Hepatocyte (in vitro differentiated cells): ENCODE results near the gene INO80B.

ENCODE experiments used
- EZH2 ChIP-seq: fragments of 200-600 bp; sonication (generic); IDR thresholded peaks from 2 replicates; pipeline ENCODE4 v1.6.1; 2016; ENCODE audit warnings: antibody characterized with exemption, mild to moderate bottlenecking, borderline replicate concordance
- TF ChIP-seq, protein P1 (sequence below): fragments of 200-600 bp; sonication (generic); IDR thresholded peaks from 2 replicates; pipeline ENCODE4 v1.5.1; 2016; ENCODE audit warnings: antibody characterized with exemption, mild to moderate bottlenecking; ENCODE audit not compliant: poor library complexity

- TF ChIP-seq, protein P1, sequence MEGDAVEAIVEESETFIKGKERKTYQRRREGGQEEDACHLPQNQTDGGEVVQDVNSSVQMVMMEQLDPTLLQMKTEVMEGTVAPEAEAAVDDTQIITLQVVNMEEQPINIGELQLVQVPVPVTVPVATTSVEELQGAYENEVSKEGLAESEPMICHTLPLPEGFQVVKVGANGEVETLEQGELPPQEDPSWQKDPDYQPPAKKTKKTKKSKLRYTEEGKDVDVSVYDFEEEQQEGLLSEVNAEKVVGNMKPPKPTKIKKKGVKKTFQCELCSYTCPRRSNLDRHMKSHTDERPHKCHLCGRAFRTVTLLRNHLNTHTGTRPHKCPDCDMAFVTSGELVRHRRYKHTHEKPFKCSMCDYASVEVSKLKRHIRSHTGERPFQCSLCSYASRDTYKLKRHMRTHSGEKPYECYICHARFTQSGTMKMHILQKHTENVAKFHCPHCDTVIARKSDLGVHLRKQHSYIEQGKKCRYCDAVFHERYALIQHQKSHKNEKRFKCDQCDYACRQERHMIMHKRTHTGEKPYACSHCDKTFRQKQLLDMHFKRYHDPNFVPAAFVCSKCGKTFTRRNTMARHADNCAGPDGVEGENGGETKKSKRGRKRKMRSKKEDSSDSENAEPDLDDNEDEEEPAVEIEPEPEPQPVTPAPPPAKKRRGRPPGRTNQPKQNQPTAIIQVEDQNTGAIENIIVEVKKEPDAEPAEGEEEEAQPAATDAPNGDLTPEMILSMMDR: no peak
- TF ChIP-seq EZH2: no peak
Observed at GRCh38 chr2:74406035-74406434, 48.9 kb upstream of the INO80B start.
